ENCODE measurements around the gene HIKESHI. TPM values are rescaled to one million over a fixed set of nuclear protein-coding genes. Genes with fewer than 3 reads are reported as not detected.
"Not testable (repeated sequence)": the region's sequence is repeated elsewhere in the genome, so short reads cannot be mapped to it uniquely, and the experiment has no call there.

HIKESHI gene
- polyA plus RNA-seq, 2 donors = 21.7 to 34.5 TPM

- Histone ChIP-seq H3K9me3 (ENCODE audit: control insufficient read depth in 2 of 2, insufficient read depth in 1 of 2, low read depth in 1 of 2, low read length in 1 of 2) (no peaks in the 10 kb centered on the region), H3K36me3 (ENCODE audit: control insufficient read depth in 2 of 2, insufficient read depth in 2 of 2, low read length in 1 of 2) (peaks cover 0 to 3% of the 10 kb centered on the region in 2 donors), H3K27me3 (ENCODE audit: control insufficient read depth in 1 of 2, insufficient read depth in 2 of 2, low read length in 2 of 2) (no peaks in the 10 kb centered on the region), H3K4me1 (ENCODE audit: control insufficient read depth in 2 of 2, insufficient read depth in 2 of 2, low read length in 1 of 2) (no peaks in the 10 kb centered on the region), H3K27ac (ENCODE audit: low read depth in 2 of 2, low read length in 1 of 2) (no peak overlapping the region), H3K4me3 (ENCODE audit: low read depth in 1 of 2, low read length in 2 of 2) (no peak overlapping the region)
- 93 to 95% methylated on average over 6 of the region's 6 CpGs for WGBS, 2 donors
These were observed 27.5 kb upstream of the HIKESHI start for GRCh38 chr11:86274503-86274902.

GRCh38 chr11:86274999-86275398 lies 27.0 kb upstream of the HIKESHI start:
- Histone ChIP-seq H3K36me3 (ENCODE audit: control insufficient read depth in 2 of 2, insufficient read depth in 2 of 2, low read length in 1 of 2) (peaks cover 0 to 3% of the 10 kb centered on the region in 2 donors), H3K4me1 (ENCODE audit: control insufficient read depth in 2 of 2, insufficient read depth in 2 of 2, low read length in 1 of 2) (no peaks in the 10 kb centered on the region), H3K9me3 (ENCODE audit: control insufficient read depth in 2 of 2, insufficient read depth in 1 of 2, low read depth in 1 of 2, low read length in 1 of 2) (no peaks in the 10 kb centered on the region), H3K27me3 (ENCODE audit: control insufficient read depth in 1 of 2, insufficient read depth in 2 of 2, low read length in 2 of 2) (no peaks in the 10 kb centered on the region), H3K4me3 (ENCODE audit: low read depth in 1 of 2, low read length in 2 of 2) (no peak overlapping the region), H3K27ac (ENCODE audit: low read depth in 2 of 2, low read length in 1 of 2) (no peak overlapping the region)
- 60 to 66% methylated on average over 4 of the region's 4 CpGs for WGBS, 2 donors

GRCh38 chr11:86275493-86276370 lies 26.3 kb upstream of the HIKESHI start:
- Histone ChIP-seq H3K9me3 (ENCODE audit: control insufficient read depth in 2 of 2, insufficient read depth in 1 of 2, low read depth in 1 of 2, low read length in 1 of 2) (no peaks in the 10 kb centered on the region), H3K4me1 (ENCODE audit: control insufficient read depth in 2 of 2, insufficient read depth in 2 of 2, low read length in 1 of 2) (no peaks in the 10 kb centered on the region), H3K27me3 (ENCODE audit: control insufficient read depth in 1 of 2, insufficient read depth in 2 of 2, low read length in 2 of 2) (no peaks in the 10 kb centered on the region), H3K4me3 (ENCODE audit: low read depth in 1 of 2, low read length in 2 of 2) (no peak overlapping the region), H3K36me3 (ENCODE audit: control insufficient read depth in 2 of 2, insufficient read depth in 2 of 2, low read length in 1 of 2) (peaks cover 0 to 3% of the 10 kb centered on the region in 2 donors), H3K27ac (ENCODE audit: low read depth in 2 of 2, low read length in 1 of 2) (no peak overlapping the region)
- WGBS, 2 donors = 89 to 93% methylated on average over 2 of the region's 2 CpGs

- no peaks in the 10 kb centered on the region for H3K27me3 ChIP-seq (ENCODE audit: control insufficient read depth in 1 of 2, insufficient read depth in 2 of 2, low read length in 2 of 2)
- no peaks in the 10 kb centered on the region for H3K4me1 ChIP-seq (ENCODE audit: control insufficient read depth in 2 of 2, insufficient read depth in 2 of 2, low read length in 1 of 2)
- WGBS, 2 donors = 89 to 93% methylated on average over 1 of the region's 1 CpG
- H3K4me3 ChIP-seq (ENCODE audit: low read depth in 1 of 2, low read length in 2 of 2) = no peak overlapping the region
- H3K9me3 ChIP-seq (ENCODE audit: control insufficient read depth in 2 of 2, insufficient read depth in 1 of 2, low read depth in 1 of 2, low read length in 1 of 2) = no peaks in the 10 kb centered on the region
- peaks cover 0 to 3% of the 10 kb centered on the region in 2 donors for H3K36me3 ChIP-seq (ENCODE audit: control insufficient read depth in 2 of 2, insufficient read depth in 2 of 2, low read length in 1 of 2)
- H3K27ac ChIP-seq (ENCODE audit: low read depth in 2 of 2, low read length in 1 of 2) = no peak overlapping the region
These were observed 24.3 kb upstream of the HIKESHI start for GRCh38 chr11:86277741-86278140.

- peaks cover 0 to 3% of the 10 kb centered on the region in 2 donors for H3K36me3 ChIP-seq (ENCODE audit: control insufficient read depth in 2 of 2, insufficient read depth in 2 of 2, low read length in 1 of 2)
- H3K4me1 ChIP-seq (ENCODE audit: control insufficient read depth in 2 of 2, insufficient read depth in 2 of 2, low read length in 1 of 2) = no peaks in the 10 kb centered on the region
- WGBS, 2 donors = 87 to 91% methylated on average over 8 of the region's 8 CpGs
These were observed 23.8 kb upstream of the HIKESHI start for GRCh38 chr11:86278226-86278625.

GRCh38 chr11:86279747-86280146 lies 22.3 kb upstream of the HIKESHI start:
- H3K36me3 ChIP-seq (ENCODE audit: control insufficient read depth in 2 of 2, insufficient read depth in 2 of 2, low read length in 1 of 2) = peaks cover 0 to 3% of the 10 kb centered on the region in 2 donors
- no peaks in the 10 kb centered on the region for H3K9me3 ChIP-seq (ENCODE audit: control insufficient read depth in 2 of 2, insufficient read depth in 1 of 2, low read depth in 1 of 2, low read length in 1 of 2)
- H3K27ac ChIP-seq (ENCODE audit: low read depth in 2 of 2, low read length in 1 of 2) = no peak overlapping the region
- no peak overlapping the region for H3K4me3 ChIP-seq (ENCODE audit: low read depth in 1 of 2, low read length in 2 of 2)
- no peaks in the 10 kb centered on the region for H3K4me1 ChIP-seq (ENCODE audit: control insufficient read depth in 2 of 2, insufficient read depth in 2 of 2, low read length in 1 of 2)
- no peaks in the 10 kb centered on the region for H3K27me3 ChIP-seq (ENCODE audit: control insufficient read depth in 1 of 2, insufficient read depth in 2 of 2, low read length in 2 of 2)
- WGBS, 2 donors = 96 to 98% methylated on average over 3 of the region's 3 CpGs

More at GRCh38 chr11:86278226-86278625, 23.8 kb upstream of the HIKESHI start:
- H3K27ac ChIP-seq (ENCODE audit: low read depth in 2 of 2, low read length in 1 of 2) = no peak overlapping the region
- no peaks in the 10 kb centered on the region for H3K27me3 ChIP-seq (ENCODE audit: control insufficient read depth in 1 of 2, insufficient read depth in 2 of 2, low read length in 2 of 2)
- no peaks in the 10 kb centered on the region for H3K9me3 ChIP-seq (ENCODE audit: control insufficient read depth in 2 of 2, insufficient read depth in 1 of 2, low read depth in 1 of 2, low read length in 1 of 2)
- H3K4me3 ChIP-seq (ENCODE audit: low read depth in 1 of 2, low read length in 2 of 2) = no peak overlapping the region

GRCh38 chr11:86287468-86287796 lies 14.6 kb upstream of the HIKESHI start:
- Histone ChIP-seq H3K27me3 (ENCODE audit: control insufficient read depth in 1 of 2, insufficient read depth in 2 of 2, low read length in 2 of 2) (no peaks in the 10 kb centered on the region), H3K27ac (ENCODE audit: low read depth in 2 of 2, low read length in 1 of 2) (no peak overlapping the region), H3K4me3 (ENCODE audit: low read depth in 1 of 2, low read length in 2 of 2) (no peak overlapping the region), H3K9me3 (ENCODE audit: control insufficient read depth in 2 of 2, insufficient read depth in 1 of 2, low read depth in 1 of 2, low read length in 1 of 2) (no peaks in the 10 kb centered on the region), H3K4me1 (ENCODE audit: control insufficient read depth in 2 of 2, insufficient read depth in 2 of 2, low read length in 1 of 2) (no peaks in the 10 kb centered on the region), H3K36me3 (ENCODE audit: control insufficient read depth in 2 of 2, insufficient read depth in 2 of 2, low read length in 1 of 2) (no peaks in the 10 kb centered on the region)
- 91 to 94% methylated on average over 2 of the region's 2 CpGs for WGBS, 2 donors

- WGBS, 2 donors = 67 to 74% methylated on average over 6 to 7 of the region's 7 CpGs
- H3K27me3 ChIP-seq (ENCODE audit: control insufficient read depth in 1 of 2, insufficient read depth in 2 of 2, low read length in 2 of 2) = no peaks in the 10 kb centered on the region
These were observed 13.1 kb upstream of the HIKESHI start for GRCh38 chr11:86288776-86289507.

GRCh38 chr11:86289508-86290280 lies 12.3 kb upstream of the HIKESHI start:
- H3K9me3 ChIP-seq (ENCODE audit: control insufficient read depth in 2 of 2, insufficient read depth in 1 of 2, low read depth in 1 of 2, low read length in 1 of 2); H3K36me3 ChIP-seq (ENCODE audit: control insufficient read depth in 2 of 2, insufficient read depth in 2 of 2, low read length in 1 of 2); H3K4me3 ChIP-seq (ENCODE audit: low read depth in 1 of 2, low read length in 2 of 2); H3K27me3 ChIP-seq (ENCODE audit: control insufficient read depth in 1 of 2, insufficient read depth in 2 of 2, low read length in 2 of 2); H3K4me1 ChIP-seq (ENCODE audit: control insufficient read depth in 2 of 2, insufficient read depth in 2 of 2, low read length in 1 of 2); H3K27ac ChIP-seq (ENCODE audit: low read depth in 2 of 2, low read length in 1 of 2): not testable (repeated sequence)
- 76 to 80% methylated on average over 9 of the region's 9 CpGs for WGBS, 2 donors

More at GRCh38 chr11:86288776-86289507, 13.1 kb upstream of the HIKESHI start:
- H3K4me3 ChIP-seq (ENCODE audit: low read depth in 1 of 2, low read length in 2 of 2) = no peak overlapping the region
- no peaks in the 10 kb centered on the region for H3K36me3 ChIP-seq (ENCODE audit: control insufficient read depth in 2 of 2, insufficient read depth in 2 of 2, low read length in 1 of 2)
- no peaks in the 10 kb centered on the region for H3K4me1 ChIP-seq (ENCODE audit: control insufficient read depth in 2 of 2, insufficient read depth in 2 of 2, low read length in 1 of 2)
- no peak overlapping the region for H3K27ac ChIP-seq (ENCODE audit: low read depth in 2 of 2, low read length in 1 of 2)
- H3K9me3 ChIP-seq (ENCODE audit: control insufficient read depth in 2 of 2, insufficient read depth in 1 of 2, low read depth in 1 of 2, low read length in 1 of 2) = no peaks in the 10 kb centered on the region
